ENCODE measurements around the gene ESYT1.

- TF ChIP-seq CTCF (conservative IDR thresholded peaks at IDR 0.05; ENCODE audit: low read length) = no peak
- TF ChIP-seq EZH2phosphoT487 (IDR thresholded peaks at IDR 0.05; ENCODE audit: borderline replicate concordance, low read depth, low read length) = no peak
These were observed 15.2 kb downstream of the ESYT1 start for GRCh38 chr12:56143217-56143616.
